Measurements from ENCODE around the gene MCAT. TPM values are rescaled to one million over a fixed set of nuclear protein-coding genes. Genes with fewer than 3 reads are reported as not detected.

MCAT gene
- total and polyA plus RNA-seq, 11 donors, result 13.4 to 32.6 (median 15.7) TPM

DNA sequence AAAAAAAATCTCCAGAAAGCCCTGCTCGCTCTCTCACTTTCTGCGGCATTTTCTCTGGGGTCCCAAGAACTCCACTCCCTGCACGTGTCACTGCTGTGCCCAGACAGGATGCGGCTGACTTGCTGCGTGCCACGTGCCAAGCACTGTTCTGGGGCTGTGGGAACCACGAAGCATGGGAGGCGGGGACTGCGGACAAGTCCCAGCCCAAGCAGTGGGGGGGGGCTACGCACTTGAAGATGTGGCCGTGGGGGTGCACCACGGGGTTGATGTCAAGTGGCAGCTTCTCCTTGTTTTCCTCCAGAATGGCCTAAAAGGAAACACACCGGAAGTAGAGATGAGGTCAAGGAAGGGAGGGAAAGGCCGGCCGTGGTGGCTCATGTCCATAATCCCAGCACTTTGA is 32.9 kb upstream of the MCAT start:
- H3K4me3 ChIP-seq, result no peak overlapping the region
- H3K27ac ChIP-seq, result no peak overlapping the region
- peak in 1 of 5 donors; percentile 14 for DNase-seq
- ATAC-seq, result no peak
- H3K4me1 ChIP-seq, result no peaks in the 10 kb centered on the region
- intact Hi-C loops (cut with DNase I), result no loop called here
- H3K9me3 ChIP-seq, result no peaks in the 10 kb centered on the region
- peaks cover 4 to 74% (median 47%) of the 10 kb centered on the region in 9 donors for H3K36me3 ChIP-seq
- 71 to 83% (median 81%) methylated on average over 14 to 15 of the region's 15 CpGs for WGBS, 4 donors
- no peaks in the 10 kb centered on the region for H3K27me3 ChIP-seq
- TF ChIP-seq CTCF (IDR thresholded peaks at IDR 0.05) (no peak), POLR2A (IDR thresholded peaks at IDR 0.05) (no peak)

- intact Hi-C loops (cut with DNase I), result no loop called here
- DNase-seq, result peak in 1 of 5 donors; percentile 52
- H3K9me3 ChIP-seq, result no peaks in the 10 kb centered on the region
- TF ChIP-seq CTCF (IDR thresholded peaks at IDR 0.05) (no peak), POLR2A (IDR thresholded peaks at IDR 0.05) (no peak)
- H3K36me3 ChIP-seq, result peaks cover 4 to 78% (median 50%) of the 10 kb centered on the region in 9 donors
- no peaks in the 10 kb centered on the region for H3K27me3 ChIP-seq
- no peaks in the 10 kb centered on the region for H3K4me1 ChIP-seq
- ATAC-seq, result no peak
- WGBS, 4 donors, result 90 to 98% (median 94%) methylated on average over 7 to 9 of the region's 9 CpGs
- H3K4me3 ChIP-seq, result no peak overlapping the region
- no peak overlapping the region for H3K27ac ChIP-seq
Observed at GRCh38 chr22:43174941-43175531, 31.8 kb upstream of the MCAT start.

DNA sequence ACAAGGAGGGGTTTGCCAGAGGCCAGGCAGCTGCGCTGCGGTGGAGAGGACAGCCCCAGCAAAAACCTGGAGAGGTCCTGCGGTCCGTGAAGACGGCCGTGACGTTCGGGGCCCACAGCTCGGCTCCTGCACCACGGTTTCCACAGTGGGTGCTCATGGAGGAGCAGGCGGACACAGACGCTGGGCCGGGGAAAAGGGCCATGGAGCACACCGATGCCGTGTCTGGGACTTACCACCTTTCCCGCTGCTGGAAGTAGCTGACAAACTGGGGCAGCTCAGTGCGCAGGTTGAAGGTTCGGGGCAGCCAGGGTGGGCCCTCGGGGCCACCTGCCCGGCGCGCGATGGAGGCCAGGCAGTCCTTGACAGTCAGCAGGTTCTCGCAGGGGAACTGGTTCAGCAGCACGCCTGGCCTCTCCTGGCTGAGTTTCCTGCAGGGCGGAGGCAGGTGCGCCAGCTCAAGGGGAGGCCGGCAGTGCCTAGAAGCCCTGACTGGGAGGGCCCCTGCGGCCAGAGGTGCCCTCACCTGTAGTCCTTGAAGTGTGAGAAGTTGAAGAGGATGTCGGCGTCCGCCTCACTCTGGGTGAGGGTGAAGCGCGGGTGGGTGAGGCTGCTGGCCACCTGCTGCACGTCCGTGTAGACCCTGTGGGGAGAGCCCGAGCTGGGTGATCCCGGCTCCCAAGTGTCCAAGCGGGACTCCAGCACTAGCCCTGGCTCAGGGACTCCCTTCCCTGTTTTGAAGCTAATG is 30.9 kb upstream of the MCAT start:
- Histone ChIP-seq H3K4me1 (no peaks in the 10 kb centered on the region), H3K27ac (no peak overlapping the region), H3K9me3 (no peaks in the 10 kb centered on the region), H3K4me3 (no peak overlapping the region), H3K27me3 (no peaks in the 10 kb centered on the region), H3K36me3 (peaks cover 2 to 70% (median 43%) of the 10 kb centered on the region in 9 donors)
- intact Hi-C loops (cut with DNase I), result no loop called here
- WGBS, 4 donors, result 95 to 97% (median 96%) methylated on average over 22 to 39 of the region's 39 CpGs
- ATAC-seq (no peak), DNase-seq (peak in 3 of 5 donors; percentile 20 to 54 (median 20))
- TF ChIP-seq CTCF (IDR thresholded peaks at IDR 0.05) (no peak), POLR2A (IDR thresholded peaks at IDR 0.05) (no peak)

GRCh38 chr22:43173566-43173965 is 30.4 kb upstream of the MCAT start:
- peaks cover 0 to under 1% (median 0%) of the 10 kb centered on the region in 12 donors for H3K4me1 ChIP-seq
- DNase-seq, result peak in 2 of 5 donors; percentile 21 to 24
- no peak overlapping the region for H3K4me3 ChIP-seq
- peaks cover 2 to 69% (median 38%) of the 10 kb centered on the region in 9 donors for H3K36me3 ChIP-seq
- H3K27ac ChIP-seq, result no peak overlapping the region
- no peaks in the 10 kb centered on the region for H3K9me3 ChIP-seq
- WGBS, 4 donors, result 81 to 92% (median 89%) methylated on average over 4 to 9 of the region's 9 CpGs
- no peak for ATAC-seq
- TF ChIP-seq POLR2A (IDR thresholded peaks at IDR 0.05) (no peak), CTCF (IDR thresholded peaks at IDR 0.05) (no peak)
- intact Hi-C loops (cut with DNase I), result no loop called here
- H3K27me3 ChIP-seq, result no peaks in the 10 kb centered on the region
